ENCODE measurements around the gene GNAO1.

The GNAO1 gene

DNA sequence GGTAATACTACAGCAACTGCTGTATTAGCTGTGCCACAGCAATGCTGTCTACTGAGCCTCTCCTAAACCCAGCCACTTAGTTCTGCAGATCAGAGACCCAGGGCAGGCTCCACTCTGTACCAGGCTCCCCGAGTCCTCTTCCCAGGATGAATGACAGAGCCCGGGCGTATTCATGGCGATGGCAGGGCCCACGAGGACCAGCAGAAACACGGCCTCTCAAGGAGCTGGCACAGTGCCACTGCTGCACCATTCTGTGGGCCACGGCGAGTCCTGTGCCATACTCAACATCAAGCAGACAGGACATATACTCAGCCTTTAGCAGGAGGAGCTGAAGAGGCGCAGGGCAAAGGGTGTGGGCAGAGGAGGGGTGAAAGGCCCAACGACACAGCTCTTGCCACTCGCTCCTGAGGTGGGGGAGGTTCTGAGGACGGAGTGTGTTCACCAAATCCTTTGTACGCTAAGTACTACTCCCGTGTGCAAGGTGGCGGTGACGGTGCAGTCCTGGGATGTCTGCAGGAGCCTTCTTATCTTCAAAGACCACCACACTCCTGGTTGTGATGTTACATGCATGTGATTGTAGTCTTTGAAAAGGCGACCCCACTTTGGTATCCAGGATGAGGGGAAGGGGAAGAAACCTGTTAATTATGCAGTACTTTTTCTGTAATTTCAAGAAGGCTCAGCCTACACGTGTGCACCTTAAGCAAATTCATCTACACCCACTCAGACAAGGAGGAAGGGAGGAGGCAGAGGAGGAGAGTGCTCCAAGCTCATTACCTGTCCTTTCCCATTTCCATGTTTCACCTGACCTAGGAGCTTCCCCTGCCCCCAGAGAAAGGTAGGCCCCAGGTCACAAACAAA, 136.0 kb downstream of the GNAO1 start:
- H3K4me3 Mint-ChIP-seq: no peak overlapping the region
- no peaks in the 10 kb centered on the region for H3K9me3 Mint-ChIP-seq
- H3K27ac Mint-ChIP-seq: no peak overlapping the region
- no peak for DNase-seq (ENCODE audit: low spot score in 2 of 2)
- ATAC-seq: no peak
- peaks cover 5% of the 10 kb centered on the region for H3K4me1 Mint-ChIP-seq
- H3K36me3 Mint-ChIP-seq: peaks cover 5% of the 10 kb centered on the region

DNA sequence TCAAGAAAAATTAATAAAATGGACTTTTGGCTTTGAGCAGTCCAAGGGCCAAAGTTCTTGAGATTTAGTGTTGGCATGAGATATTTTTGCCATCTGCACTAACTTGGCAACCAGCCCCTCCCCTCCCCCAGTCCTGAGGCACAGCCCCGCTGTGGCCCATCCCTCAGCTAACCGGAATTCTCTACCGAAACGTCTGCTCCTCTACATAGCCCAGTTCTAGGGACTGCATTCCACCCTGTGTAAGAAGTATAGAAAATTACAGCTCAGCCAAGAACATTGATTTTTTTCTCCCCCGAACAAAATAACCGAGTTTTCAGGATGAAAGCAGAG, 136.6 kb downstream of the GNAO1 start:
- Mint-ChIP-seq H3K4me1 (peaks cover 5% of the 10 kb centered on the region), H3K4me3 (no peak overlapping the region), H3K9me3 (no peaks in the 10 kb centered on the region), H3K36me3 (peaks cover 5% of the 10 kb centered on the region), H3K27ac (no peak overlapping the region)
- no peak for DNase-seq (ENCODE audit: low spot score in 2 of 2)
- ATAC-seq: no peak

DNA sequence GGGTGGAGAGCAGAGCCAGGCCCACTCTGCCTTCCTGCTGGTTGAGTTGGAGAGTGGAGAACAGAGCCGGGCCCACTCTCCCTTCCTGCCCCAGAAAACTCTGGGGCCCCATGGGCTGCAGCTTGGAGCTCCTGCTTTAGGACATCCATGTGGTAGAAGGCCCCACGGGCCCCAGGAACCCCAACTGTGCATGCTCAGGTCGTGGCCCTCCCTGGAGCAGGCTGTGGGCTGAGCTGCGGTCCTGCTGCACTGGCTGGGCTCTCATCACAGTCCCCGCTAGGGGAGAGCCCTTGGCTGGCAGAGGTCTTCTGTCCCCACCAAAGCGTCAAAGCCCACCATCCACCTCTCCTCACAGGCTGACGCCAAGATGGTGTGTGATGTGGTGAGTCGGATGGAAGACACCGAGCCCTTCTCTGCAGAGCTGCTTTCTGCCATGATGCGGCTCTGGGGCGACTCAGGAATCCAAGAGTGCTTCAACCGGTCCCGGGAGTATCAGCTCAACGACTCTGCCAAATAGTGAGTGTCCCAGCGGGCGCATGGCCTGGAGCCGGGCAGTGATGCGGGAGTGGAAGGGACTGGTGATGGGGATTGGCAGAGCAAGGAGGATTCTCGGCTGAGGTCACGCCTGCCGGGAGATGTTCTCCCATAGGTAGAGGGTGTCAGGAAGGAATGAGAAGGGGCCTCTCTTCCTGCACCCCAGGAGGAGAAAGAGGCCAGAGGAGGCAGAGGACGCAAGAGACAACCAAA, 137.2 kb downstream of the GNAO1 start:
- Mint-ChIP-seq H3K4me3 (no peak overlapping the region), H3K9me3 (no peaks in the 10 kb centered on the region), H3K27ac (no peak overlapping the region), H3K36me3 (peaks cover 5% of the 10 kb centered on the region), H3K4me1 (peaks cover 5% of the 10 kb centered on the region)
- no peak for ATAC-seq
- DNase-seq (ENCODE audit: low spot score in 2 of 2): no peak

DNA sequence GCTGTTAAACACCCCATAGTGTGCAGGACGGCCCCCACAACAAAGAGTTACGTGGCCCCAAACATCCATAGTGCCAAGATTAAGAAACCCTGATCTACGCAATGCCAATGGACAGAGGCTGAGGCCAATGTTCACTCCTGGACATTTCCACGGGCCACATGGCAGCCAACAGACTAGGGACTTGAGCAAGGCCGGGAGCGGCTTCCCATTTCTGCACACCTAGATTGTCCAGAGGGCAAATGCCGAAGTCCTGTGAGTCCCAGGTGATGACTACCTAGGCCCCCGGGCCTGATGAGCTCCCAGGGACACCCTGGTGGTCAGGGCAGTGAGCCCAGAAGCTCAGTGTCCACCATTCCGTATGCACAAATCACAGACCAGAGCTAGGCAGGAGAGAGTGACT, 138.6 kb downstream of the GNAO1 start:
- no peaks in the 10 kb centered on the region for H3K9me3 Mint-ChIP-seq
- DNase-seq (ENCODE audit: low spot score in 2 of 2) (no peak), ATAC-seq (no peak)
- H3K36me3 Mint-ChIP-seq: peaks cover 5% of the 10 kb centered on the region
- H3K4me1 Mint-ChIP-seq: peaks cover 5% of the 10 kb centered on the region
- H3K27ac Mint-ChIP-seq: no peak overlapping the region
- H3K4me3 Mint-ChIP-seq: no peak overlapping the region

DNA sequence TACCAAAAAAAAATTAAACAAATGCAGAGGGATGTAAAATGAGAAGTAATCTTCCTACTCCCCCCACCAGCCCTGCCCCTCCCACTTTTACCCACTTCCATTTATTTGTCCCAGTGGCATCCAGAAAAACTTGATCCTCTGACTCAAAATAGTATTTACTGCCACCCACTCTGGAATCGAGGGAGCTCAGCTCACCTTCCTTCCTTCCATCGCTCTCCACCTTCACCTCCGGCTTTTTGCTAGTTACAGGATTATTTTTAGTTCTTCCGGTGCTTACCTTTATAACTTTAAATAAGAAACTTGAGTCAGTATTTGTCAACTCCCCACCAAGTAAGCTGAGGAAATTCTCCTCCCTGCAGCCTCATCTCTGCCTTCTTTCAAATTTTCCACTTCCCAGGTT, 139.2 kb downstream of the GNAO1 start:
- Mint-ChIP-seq H3K9me3 (no peaks in the 10 kb centered on the region), H3K4me1 (peaks cover 5% of the 10 kb centered on the region), H3K27ac (no peak overlapping the region), H3K36me3 (peaks cover 5% of the 10 kb centered on the region), H3K4me3 (no peak overlapping the region)
- ATAC-seq: no peak
- no peak for DNase-seq (ENCODE audit: low spot score in 2 of 2)

DNA sequence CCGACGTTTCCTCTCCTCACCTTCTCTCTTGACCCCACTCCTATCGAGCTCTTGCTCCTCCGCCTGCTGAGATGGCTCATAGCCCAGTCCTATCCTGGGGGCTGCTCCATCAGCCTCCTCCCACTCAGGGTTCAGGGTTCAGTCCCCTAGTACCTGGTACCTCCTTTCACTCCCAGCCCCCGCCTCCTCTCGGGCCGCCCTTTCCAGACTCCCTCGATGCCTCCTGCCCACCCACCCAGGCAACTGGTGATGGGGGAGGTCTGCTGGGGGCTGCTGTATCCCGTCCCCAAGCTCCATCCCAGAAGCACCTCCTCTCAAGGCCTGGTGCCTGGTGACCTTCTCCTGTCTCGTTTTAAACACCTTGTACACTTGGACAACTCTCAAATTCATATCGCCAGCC, 140.1 kb downstream of the GNAO1 start:
- Mint-ChIP-seq H3K4me1 (no peaks in the 10 kb centered on the region), H3K4me3 (no peak overlapping the region), H3K27ac (no peak overlapping the region), H3K9me3 (no peaks in the 10 kb centered on the region), H3K36me3 (peaks cover 5% of the 10 kb centered on the region)
- no peak for ATAC-seq
- no peak for DNase-seq (ENCODE audit: low spot score in 2 of 2)

DNA sequence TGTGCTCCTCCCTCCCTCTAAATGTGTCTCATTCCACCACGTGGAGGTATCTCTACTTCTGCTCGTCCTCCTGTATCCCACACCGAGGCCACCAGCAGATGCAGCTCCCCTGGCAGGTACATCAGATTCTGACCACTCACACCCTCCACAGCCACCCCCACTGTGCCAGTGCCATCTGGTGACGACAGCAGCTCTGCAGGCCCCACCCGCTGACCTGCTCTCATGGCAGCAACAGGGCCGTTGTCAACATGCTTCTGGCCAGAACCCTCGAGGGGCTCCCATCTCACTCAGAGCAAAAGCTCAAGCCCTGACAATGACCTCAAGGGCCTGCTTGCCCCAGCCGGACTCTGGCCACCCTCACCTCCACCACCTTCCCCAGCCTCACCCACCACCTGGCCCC, 140.6 kb downstream of the GNAO1 start:
- Mint-ChIP-seq H3K27ac (no peak overlapping the region), H3K4me3 (no peak overlapping the region), H3K9me3 (no peaks in the 10 kb centered on the region), H3K4me1 (no peaks in the 10 kb centered on the region), H3K36me3 (peaks cover 5% of the 10 kb centered on the region)
- DNase-seq (ENCODE audit: low spot score in 2 of 2) (no peak), ATAC-seq (no peak)

DNA sequence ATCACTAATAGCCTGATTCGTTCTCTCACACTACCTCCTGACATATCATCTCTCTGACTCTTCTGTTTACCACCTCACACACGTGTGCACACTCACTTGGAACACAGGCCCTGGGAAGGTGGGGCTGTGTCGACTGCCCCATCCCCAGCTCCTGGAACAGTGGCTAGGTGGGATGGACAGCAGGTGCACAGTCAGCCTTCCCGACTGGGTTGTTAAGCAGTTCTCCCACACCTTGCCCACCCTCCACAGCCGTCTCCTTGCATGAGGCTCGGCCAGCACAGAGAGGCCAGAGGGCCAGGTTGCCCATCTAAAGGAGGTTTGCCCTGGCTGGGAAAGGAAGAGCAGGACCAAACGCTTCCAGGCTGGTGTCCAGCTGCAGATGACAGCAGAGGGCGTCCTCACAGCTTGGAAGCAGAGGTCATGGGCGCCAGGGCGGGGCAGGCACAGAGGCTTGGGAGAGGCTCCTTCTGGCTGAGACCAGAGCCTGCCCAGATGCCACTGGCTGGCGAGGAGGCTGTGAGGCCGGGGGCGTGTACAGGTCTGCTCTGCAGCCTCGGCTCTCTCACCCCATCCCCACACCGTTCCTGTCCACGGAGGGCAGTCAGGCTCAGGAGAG, 141.3 kb downstream of the GNAO1 start:
- no peaks in the 10 kb centered on the region for H3K4me1 Mint-ChIP-seq
- ATAC-seq (no peak), DNase-seq (ENCODE audit: low spot score in 2 of 2) (no peak)
- peaks cover 5% of the 10 kb centered on the region for H3K36me3 Mint-ChIP-seq
- no peak overlapping the region for H3K4me3 Mint-ChIP-seq
- H3K9me3 Mint-ChIP-seq: no peaks in the 10 kb centered on the region
- H3K27ac Mint-ChIP-seq: no peak overlapping the region

DNA sequence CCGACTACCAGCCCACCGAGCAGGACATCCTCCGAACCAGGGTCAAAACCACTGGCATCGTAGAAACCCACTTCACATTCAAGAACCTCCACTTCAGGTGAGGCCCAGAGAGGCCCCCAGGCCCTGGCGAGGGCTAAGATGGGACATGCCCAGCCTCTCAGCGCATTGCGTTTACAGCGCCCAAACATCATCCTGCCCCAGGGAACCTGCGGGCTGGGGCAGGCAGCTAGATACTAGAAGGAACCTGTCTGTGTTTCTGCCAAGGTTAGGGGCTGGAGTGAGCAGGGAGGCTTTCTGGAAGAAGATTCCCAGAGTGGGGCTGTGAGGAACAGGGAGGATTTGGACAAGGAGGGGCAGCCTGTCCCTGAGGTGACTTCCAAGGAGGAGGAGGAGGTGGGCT, 143.5 kb downstream of the GNAO1 start:
- H3K4me1 Mint-ChIP-seq: no peaks in the 10 kb centered on the region
- H3K9me3 Mint-ChIP-seq: no peaks in the 10 kb centered on the region
- no peak overlapping the region for H3K4me3 Mint-ChIP-seq
- no peak for ATAC-seq
- DNase-seq (ENCODE audit: low spot score in 2 of 2): no peak
- peak overlapping the region; percentile 74 for H3K27ac Mint-ChIP-seq
- peaks cover 5% of the 10 kb centered on the region for H3K36me3 Mint-ChIP-seq

DNA sequence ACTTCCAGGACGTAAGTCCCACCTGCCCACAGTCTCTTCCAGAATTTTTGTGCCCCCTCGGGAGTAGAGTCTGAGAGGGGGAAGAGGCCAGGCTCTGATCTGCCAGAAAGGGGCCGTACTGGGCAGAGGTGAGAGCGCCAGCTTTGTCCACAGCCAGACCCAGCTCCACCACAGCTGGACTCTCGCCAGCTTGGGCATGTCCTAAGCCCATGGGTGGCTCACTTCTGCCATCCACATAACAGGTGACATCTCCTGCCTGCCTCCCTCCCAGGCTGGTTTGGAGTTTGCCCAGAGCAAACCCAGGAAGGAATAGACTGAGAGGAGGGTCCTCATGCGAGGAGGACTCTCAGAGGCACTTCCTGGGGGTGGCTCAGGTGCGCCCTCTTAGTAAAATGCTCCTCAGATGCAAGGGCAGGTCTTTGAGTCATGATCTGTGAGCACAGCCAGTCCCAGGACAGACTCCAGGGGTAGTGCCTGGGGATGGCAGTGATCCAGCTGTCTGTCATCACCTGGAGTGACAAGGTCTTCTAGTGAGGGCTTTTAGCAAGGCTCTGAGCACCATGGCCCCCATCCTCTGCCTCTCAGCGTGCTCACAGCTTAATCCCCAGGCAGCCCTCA, 144.9 kb downstream of the GNAO1 start:
- H3K4me1 Mint-ChIP-seq: no peaks in the 10 kb centered on the region
- H3K9me3 Mint-ChIP-seq: no peaks in the 10 kb centered on the region
- H3K36me3 Mint-ChIP-seq: peaks cover 4% of the 10 kb centered on the region
- H3K27ac Mint-ChIP-seq: no peak overlapping the region
- no peak overlapping the region for H3K4me3 Mint-ChIP-seq
- DNase-seq (ENCODE audit: low spot score in 2 of 2) (no peak), ATAC-seq (no peak)

DNA sequence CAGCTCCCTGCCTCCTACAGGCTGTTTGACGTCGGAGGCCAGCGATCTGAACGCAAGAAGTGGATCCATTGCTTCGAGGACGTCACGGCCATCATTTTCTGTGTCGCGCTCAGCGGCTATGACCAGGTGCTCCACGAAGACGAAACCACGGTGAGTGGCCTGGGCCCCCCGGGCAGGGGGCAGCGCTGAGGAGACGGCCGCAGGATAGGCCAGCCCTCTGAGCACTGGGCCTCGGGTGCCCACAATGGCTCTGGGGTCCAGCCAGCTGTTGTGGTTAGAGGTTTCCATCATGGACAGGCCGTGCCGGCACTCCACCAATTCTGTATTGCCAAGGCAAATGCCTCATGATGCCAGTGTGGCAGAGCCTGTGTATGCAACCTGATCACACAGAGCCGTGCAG, 145.4 kb downstream of the GNAO1 start:
- Mint-ChIP-seq H3K4me3 (no peak overlapping the region), H3K9me3 (no peaks in the 10 kb centered on the region), H3K27ac (no peak overlapping the region), H3K36me3 (no peaks in the 10 kb centered on the region), H3K4me1 (no peaks in the 10 kb centered on the region)
- ATAC-seq: no peak
- DNase-seq (ENCODE audit: low spot score in 2 of 2): no peak

DNA sequence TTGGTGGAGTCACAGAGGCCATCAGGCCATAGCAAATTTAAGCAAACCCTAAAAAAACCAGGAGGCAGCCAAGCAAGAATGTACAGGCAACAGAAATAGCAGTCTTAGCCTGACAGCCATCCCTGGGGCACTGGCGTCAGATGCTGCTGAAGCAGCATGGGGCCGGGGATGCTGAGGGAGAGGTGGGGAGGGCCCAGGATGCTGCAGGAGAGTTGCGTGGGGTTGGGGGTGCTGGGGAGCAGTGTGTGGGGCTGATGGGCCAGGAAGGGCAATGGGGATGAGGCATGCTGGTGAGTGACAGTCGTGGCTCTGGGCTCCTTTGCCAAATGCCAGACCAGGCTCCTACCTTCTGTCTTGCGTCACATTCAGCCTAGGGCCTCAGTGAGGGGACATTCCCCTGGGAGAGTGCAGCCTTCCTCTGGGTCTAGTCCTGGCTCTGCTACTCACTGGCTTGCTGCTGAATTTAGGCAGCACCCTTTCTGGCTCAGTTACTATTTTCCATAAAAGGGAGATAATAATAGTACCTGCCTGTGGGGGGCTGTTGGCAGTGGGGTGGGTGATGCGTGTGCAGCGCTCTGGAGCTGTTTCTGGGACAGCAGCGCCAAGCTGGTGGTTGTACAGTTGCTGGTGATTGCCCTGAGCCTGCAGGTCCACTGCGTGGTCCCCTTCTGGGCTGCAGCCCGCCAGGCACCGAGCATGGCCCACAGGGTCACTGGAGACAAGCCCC, 146.0 kb downstream of the GNAO1 start:
- peak overlapping the region; percentile 40 for H3K27ac Mint-ChIP-seq
- ATAC-seq (no peak), DNase-seq (ENCODE audit: low spot score in 2 of 2) (no peak)
- no peaks in the 10 kb centered on the region for H3K36me3 Mint-ChIP-seq
- H3K9me3 Mint-ChIP-seq: no peaks in the 10 kb centered on the region
- H3K4me3 Mint-ChIP-seq: no peak overlapping the region
- no peaks in the 10 kb centered on the region for H3K4me1 Mint-ChIP-seq

DNA sequence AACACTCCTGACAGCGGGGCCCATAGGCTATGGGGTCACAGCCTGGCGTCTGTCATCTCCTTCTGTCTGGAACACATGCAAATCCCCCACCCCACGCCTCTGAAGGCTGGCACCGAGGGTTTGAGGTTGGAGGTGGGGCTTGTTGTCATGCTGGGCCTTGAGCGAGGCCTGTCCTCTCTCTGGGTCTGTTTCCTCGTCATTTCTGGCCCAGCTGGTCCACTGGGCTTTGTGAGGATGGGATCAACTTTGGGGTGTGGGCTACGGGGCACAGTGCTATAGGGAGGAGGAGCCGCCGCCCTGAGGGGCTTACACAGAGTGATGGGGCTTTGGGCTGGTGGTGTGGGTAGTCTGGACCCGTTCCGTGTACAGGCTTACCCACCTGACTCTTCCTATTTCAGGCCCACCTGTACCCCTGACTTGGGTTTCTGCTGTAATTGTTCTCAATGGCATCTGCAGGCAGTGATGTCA, 146.6 kb downstream of the GNAO1 start:
- H3K4me1 Mint-ChIP-seq: no peaks in the 10 kb centered on the region
- H3K9me3 Mint-ChIP-seq: no peaks in the 10 kb centered on the region
- no peak for ATAC-seq
- no peak overlapping the region for H3K4me3 Mint-ChIP-seq
- H3K27ac Mint-ChIP-seq: peak overlapping the region; percentile 40
- DNase-seq (ENCODE audit: low spot score in 2 of 2): no peak
- H3K36me3 Mint-ChIP-seq: no peaks in the 10 kb centered on the region

DNA sequence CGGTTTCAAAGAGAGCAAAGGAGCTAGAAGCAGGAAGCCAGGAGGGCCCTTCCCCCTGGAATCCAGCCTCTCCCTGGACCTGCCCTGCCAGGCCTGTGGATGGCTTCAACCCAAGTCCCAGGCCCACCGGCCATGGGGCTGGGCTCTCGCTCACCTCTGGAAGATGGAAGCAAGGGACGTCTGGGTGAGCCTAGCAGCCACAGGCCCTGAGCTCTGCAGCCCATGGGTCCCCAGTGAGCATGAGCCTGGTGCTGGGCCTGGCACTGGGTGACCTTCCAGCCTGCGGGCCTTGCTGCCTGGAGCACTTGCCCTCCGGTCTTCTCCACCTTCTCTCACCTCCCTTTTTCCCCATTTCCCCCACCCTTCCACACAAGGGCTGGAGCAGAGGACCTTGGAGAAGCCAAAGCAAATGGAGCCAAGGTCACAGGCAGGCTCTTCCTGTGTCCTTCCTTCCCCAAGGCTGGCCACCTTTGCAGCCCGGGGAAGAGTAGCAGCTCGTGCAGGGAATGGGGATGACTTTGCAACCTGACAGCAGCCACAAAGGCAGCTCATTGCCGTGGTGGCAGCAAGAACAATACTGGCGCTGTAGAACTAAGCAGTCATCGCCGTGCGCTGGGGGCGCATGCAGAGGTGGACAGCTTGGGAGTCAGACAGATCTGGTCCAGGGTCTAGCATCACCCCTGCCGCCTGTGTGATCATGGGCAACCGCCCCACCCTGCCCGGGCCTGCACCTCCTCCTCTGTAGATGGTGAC, 147.5 kb downstream of the GNAO1 start:
- Mint-ChIP-seq H3K27ac (peak overlapping the region; percentile 40), H3K4me3 (no peak overlapping the region), H3K9me3 (no peaks in the 10 kb centered on the region), H3K36me3 (no peaks in the 10 kb centered on the region), H3K4me1 (no peaks in the 10 kb centered on the region)
- ATAC-seq (no peak), DNase-seq (ENCODE audit: low spot score in 2 of 2) (no peak)
